ENCODE results near the gene SHISAL1.

- TF ChIP-seq CTCF (IDR thresholded peaks at IDR 0.05) (no peak), POLR2A (IDR thresholded peaks at IDR 0.05) (no peak), POLR2AphosphoS5 (IDR thresholded peaks at IDR 0.05; ENCODE audit: insufficient read depth in 1 of 2, low read depth in 1 of 2) (no peak)
Observed at GRCh38 chr22:44338906-44339305, 26.2 kb upstream of the SHISAL1 start.
